Measurements from ENCODE around the gene SSMEM1. TPM values are rescaled to one million over a fixed set of nuclear protein-coding genes. Genes with fewer than 3 reads are reported as not detected.

SSMEM1 gene
- total and polyA plus RNA-seq, 8 donors = 0.18 TPM; not detected in 7

- no peak for TF ChIP-seq CTCF (IDR thresholded peaks at IDR 0.05)
- no peak overlapping the region for H3K27ac ChIP-seq
- no peaks in the 10 kb centered on the region for H3K9me3 ChIP-seq
- intact Hi-C loops (cut with DNase I) = no loop called here
- peaks cover 0 to 7% of the 10 kb centered on the region in 2 donors for H3K4me1 ChIP-seq
- no peak overlapping the region for H3K4me3 ChIP-seq
- DNase-seq (no peak), ATAC-seq (no peak)
- H3K27me3 ChIP-seq = peaks cover 0 to 3% of the 10 kb centered on the region in 2 donors
- H3K36me3 ChIP-seq = no peaks in the 10 kb centered on the region
These were observed 2.7 kb downstream of the SSMEM1 start for GRCh38 chr7:130210181-130210935.

GRCh38 chr7:130213828-130214227 lies 6.2 kb downstream of the SSMEM1 start:
- H3K4me1 ChIP-seq = no peaks in the 10 kb centered on the region
- no peaks in the 10 kb centered on the region for H3K36me3 ChIP-seq
- intact Hi-C loops (cut with DNase I) = no loop called here
- TF ChIP-seq CTCF (IDR thresholded peaks at IDR 0.05) = no peak
- no peak overlapping the region for H3K27ac ChIP-seq
- ATAC-seq = no peak
- no peak for DNase-seq
- H3K27me3 ChIP-seq = peaks cover 0 to 3% of the 10 kb centered on the region in 2 donors
- no peak overlapping the region for H3K4me3 ChIP-seq
- H3K9me3 ChIP-seq = no peaks in the 10 kb centered on the region

GRCh38 chr7:130216025-130216424 lies 8.4 kb downstream of the SSMEM1 start:
- peaks cover 0 to 3% of the 10 kb centered on the region in 2 donors for H3K27me3 ChIP-seq
- ATAC-seq (no peak), DNase-seq (no peak)
- H3K4me1 ChIP-seq = no peaks in the 10 kb centered on the region
- H3K27ac ChIP-seq = no peak overlapping the region
- intact Hi-C loops (cut with DNase I) = no loop called here
- H3K4me3 ChIP-seq = no peak overlapping the region
- H3K9me3 ChIP-seq = no peaks in the 10 kb centered on the region
- no peaks in the 10 kb centered on the region for H3K36me3 ChIP-seq
- TF ChIP-seq CTCF (IDR thresholded peaks at IDR 0.05) = no peak

GRCh38 chr7:130216750-130217149 lies 9.1 kb downstream of the SSMEM1 start:
- DNase-seq (no peak), ATAC-seq (no peak)
- H3K9me3 ChIP-seq = no peaks in the 10 kb centered on the region
- no peak overlapping the region for H3K4me3 ChIP-seq
- intact Hi-C loops (cut with DNase I) = no loop called here
- TF ChIP-seq CTCF (IDR thresholded peaks at IDR 0.05) = no peak
- peaks cover 0 to 3% of the 10 kb centered on the region in 2 donors for H3K27me3 ChIP-seq
- H3K4me1 ChIP-seq = no peaks in the 10 kb centered on the region
- no peaks in the 10 kb centered on the region for H3K36me3 ChIP-seq
- no peak overlapping the region for H3K27ac ChIP-seq

GRCh38 chr7:130218806-130219620 lies 11.4 kb downstream of the SSMEM1 start:
- TF ChIP-seq CTCF (IDR thresholded peaks at IDR 0.05) = no peak
- peaks cover 0 to 3% of the 10 kb centered on the region in 2 donors for H3K27me3 ChIP-seq
- intact Hi-C loops (cut with DNase I) = no loop called here

More at GRCh38 chr7:130218806-130219620, 11.4 kb downstream of the SSMEM1 start:
- ATAC-seq (no peak), DNase-seq (no peak)
- Histone ChIP-seq H3K4me3 (no peak overlapping the region), H3K36me3 (no peaks in the 10 kb centered on the region), H3K27ac (no peak overlapping the region), H3K4me1 (no peaks in the 10 kb centered on the region), H3K9me3 (no peaks in the 10 kb centered on the region)

Data from left lung (tissue), 10 donors.